Stimulated activated CD8-positive, alpha-beta memory T cell treated with anti-CD3 and anti-CD28 coated beads, Interleukin-12 subunit alpha, Interleukin-12 subunit beta, amount 100 ng/mL, for 1 hour (primary cell): ENCODE results near the gene TSHR.
"Not testable (repeated sequence)": the region's sequence is repeated elsewhere in the genome, so short reads cannot be mapped to it uniquely, and the experiment has no call there.

Source experiments
- DNase-seq: peaks from one replicate; pipeline ENCODE4 v3.0.0-alpha.2; 2020; ENCODE audit warnings: low read depth

Gene TSHR

DNA sequence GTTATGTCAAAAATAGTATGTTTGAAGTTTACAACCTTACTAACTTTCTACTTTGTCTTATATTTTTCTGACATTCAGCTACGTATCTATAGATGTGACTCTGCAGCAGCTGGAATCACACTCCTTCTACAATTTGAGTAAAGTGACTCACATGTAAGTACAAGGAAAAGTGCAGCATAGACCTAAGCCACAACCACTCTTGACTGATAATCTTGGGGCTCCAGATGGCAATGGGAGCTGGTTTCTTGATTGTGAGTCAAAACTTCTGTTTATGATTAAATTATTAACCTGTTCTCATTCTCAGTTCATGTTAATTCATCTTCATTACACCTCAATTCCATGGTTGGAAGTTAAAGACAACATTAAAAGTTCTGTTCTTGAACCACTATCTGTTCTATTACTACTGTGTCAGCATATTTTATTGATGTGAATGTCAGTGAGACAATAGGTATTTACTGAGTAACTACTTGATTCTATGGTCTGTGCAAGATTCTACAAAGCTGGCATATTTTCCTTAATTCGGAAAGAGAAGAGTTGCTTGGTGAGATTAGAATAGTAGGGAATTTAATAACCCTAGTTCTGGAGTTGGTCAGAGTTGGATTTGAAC lies 112.9 kb downstream of the TSHR start:
- no peak for DNase-seq

DNA sequence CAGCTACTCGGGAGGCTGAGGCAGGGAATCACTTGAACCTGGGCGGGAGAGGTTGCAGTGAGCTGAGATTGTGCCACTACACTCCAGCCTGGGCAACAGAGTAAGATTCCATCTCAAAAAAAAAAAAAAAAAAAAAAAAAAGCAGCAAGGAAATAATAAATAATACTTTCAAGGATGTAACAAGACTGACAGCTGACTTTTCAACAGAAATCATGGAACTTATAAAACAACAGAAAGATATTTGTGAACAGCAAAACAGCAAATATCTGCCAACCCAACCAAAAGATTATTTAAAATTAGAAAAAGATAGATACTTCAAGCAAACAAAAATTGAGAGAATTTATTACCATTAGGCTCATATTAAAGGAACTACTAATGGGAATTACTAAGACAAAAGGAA lies 115.1 kb downstream of the TSHR start:
- no peak for DNase-seq

DNA sequence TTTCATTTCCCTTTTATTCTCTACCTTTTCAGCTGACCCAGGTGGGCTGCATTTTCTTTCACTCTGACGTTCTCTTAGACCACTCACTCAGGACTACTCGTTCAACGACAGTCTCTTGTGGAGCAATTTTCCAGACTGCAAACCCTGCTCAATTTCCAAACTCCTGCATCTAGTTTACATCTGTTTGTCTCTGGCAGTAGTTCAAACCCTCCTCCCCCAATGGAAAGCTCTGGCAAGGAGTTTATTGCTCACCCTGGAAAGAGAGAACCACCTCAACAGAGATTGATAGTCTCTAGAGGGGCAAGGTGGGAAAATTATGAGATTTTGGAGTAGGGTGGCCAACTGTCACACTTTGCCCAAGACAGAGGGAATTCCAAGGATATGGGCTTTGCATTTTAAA lies 130.2 kb downstream of the TSHR start:
- no peak for DNase-seq

DNA sequence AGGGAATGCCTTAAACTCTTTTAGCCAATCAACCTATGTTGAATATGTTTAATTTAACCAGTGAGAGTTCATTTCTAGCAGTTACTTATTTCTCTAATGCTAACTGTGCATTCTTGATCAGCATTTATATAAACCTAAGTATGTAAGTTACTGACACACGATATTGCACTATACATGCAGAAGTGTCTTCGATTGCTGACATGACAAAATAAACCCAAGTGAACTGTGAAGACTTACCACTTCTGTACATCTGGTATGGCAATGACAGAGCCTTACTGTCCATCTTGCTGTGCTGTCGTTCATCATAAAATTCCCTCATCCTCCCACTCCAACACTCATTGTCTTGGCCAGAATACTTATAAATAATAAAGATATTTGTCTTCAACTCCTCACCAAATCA lies 131.8 kb downstream of the TSHR start:
- DNase-seq: no peak

DNA sequence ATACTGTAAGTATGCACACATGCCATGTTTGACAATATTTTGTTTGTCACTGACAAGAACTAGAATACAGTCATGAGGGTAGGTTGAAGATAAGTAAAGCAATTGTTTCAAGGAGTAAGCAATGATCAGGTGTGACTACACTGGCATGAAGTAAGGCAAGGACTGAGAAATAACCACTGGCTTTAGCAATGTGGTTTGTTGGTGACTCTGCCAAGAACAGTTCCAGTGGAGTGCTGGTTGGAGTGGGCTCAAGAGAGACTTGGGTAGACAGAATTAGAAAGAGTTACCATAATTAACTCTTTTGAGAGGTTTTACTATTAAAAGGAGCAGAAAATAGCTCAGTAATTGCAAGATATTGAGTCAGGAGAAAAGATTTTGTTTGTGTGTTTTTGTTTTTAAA lies 135.7 kb downstream of the TSHR start:
- no peak for DNase-seq

DNA sequence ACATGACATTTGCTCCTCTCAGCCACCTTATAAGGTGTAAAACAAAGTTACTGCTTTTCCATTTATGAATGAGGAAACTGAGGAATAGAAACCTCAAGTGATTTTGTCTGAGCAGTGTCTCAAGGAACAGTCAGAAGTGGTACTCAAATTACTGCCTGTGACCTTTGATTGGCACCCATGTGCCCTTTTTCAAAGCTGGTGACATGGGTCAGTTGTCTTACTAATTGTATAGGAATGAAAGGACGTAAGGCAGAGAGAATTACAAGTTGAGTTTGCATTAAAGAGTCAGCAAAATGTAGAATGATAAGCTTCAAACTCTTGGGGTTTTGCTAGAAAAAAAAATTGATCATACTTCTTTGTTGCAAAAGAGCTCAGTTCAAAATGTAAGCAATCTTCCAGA lies 136.2 kb downstream of the TSHR start:
- no peak for DNase-seq

DNA sequence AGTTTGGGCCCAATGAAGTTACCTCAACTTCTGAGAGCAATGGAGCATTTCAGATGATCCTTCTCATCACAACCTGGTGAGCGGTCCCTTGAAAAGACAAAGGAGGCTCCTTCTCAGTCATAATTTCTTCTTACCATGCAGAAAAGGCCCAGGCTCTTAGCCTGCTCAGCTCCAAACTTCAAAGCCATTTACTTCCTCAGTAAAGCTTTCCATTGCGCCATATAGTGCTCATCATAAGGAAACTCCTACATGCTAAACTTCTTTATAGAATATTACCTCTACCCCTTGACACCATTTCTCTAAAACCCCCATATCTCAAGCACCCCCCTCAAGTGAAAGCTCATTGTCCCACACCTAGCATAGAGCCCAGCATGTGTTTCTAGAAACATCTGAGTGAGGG lies 138.2 kb downstream of the TSHR start:
- DNase-seq: no peak

DNA sequence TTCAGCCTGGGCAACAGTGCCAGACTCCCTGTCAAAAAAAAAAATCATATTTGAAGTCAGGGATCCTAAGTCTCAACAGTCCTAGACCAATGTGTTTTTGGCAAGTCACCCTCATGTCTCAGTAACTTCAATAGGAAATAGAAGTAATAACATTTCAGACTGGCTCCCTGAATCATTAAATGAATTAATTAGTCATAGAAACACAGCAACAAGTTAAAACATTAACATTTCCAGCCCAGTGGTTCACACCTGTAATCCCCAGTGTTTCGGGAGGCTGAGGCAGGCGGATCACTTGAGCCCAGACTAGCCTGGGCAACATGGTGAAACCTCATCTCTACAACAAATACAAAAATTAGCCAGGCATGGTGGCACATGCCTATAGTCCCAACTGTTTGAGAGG lies 140.1 kb downstream of the TSHR start:
- no peak for DNase-seq

DNA sequence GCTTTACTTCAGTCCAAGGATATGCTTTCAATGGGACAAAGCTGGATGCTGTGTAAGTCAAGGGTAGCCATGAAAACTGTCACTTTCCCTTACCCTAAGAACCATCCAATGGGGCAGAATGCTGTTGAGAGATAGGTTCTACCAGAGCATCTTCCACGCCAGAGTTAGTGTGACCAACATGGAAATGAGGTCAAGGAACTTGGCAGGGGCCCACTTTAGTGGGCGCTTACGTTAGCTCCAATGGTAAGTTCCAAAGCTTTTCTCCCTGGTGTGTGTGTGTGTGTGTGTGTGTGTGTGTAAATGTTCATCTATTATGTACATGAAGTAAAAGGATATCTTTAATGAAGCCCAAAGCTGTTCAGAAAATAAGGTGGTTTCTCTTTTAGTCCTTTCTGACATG lies 141.2 kb downstream of the TSHR start:
- no peak for DNase-seq

DNA sequence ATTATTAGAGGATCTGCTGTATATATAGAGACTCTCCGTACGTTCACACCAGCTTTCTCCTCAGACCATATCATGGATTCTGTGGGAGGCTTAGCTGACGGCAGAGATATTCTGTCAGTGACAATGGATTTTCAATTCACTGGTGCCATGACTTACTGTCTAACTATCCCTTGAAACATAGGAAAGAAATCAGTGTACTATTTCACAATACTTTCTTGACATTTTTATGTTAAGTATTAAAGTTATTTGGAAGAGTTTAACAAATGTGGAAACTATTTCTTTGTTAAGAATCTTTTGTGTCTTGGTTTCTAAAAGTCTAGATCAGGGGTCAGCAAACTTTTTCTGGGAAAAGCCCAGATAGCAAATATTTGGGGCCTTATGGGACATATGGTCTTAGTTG lies 146.8 kb downstream of the TSHR start:
- no peak for DNase-seq

DNA sequence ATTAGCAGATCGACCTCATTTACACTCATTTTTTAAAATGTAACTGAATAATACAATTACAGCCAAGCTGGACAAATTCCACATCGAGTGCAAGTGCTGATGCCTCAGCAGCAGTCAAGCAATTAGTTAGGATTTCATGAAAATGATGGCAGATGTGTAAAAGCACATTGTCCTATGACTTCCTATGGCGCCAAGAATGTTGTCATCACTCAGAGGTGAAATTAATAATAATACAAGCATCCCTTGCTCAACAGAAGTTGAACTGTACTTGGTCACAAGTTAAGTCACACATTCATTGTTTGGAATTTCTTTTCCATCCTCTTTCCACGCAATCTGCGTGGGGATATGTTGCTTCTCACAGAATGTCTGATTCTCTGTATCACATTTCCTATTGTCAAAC lies 148.0 kb downstream of the TSHR start:
- DNase-seq: no peak

DNA sequence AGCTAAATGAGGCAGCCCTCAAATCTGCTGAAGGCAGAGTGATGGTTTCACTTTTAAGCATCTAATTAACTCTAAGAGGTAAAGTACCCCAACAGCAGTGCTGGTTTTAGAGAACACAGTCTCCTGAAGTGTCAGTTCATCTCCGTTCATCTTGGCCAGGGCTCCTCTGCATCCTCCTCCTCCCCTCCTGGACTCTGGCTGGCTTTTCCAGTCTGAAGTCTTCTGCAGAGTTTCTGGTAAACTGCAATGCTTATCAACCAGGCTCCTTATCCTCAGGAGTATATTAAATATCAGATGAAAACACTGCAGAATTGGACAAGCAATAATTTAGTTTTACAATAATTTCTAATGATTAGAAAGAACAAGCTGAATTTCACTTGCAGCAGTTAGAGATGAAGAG lies 150.0 kb downstream of the TSHR start:
- no peak for DNase-seq

DNA sequence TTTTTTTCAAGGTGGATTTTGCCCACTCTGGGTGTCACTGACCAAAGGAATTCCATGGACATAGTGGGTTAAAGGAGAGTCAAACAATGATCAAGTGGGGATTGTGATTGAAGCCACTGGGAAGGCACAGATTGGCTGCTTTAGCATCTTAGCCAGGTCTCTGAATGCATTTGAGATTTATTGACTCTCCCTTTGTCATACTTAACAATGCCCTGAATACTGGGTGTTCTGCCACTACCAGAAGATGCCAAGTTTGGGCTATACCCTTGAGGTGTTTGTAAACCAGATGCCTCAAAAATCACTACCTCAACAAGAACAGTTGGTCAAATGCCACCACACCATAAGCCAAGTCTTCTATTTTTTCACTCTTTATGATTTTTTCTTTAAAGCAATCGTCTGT lies 150.5 kb downstream of the TSHR start:
- DNase-seq: no peak

DNA sequence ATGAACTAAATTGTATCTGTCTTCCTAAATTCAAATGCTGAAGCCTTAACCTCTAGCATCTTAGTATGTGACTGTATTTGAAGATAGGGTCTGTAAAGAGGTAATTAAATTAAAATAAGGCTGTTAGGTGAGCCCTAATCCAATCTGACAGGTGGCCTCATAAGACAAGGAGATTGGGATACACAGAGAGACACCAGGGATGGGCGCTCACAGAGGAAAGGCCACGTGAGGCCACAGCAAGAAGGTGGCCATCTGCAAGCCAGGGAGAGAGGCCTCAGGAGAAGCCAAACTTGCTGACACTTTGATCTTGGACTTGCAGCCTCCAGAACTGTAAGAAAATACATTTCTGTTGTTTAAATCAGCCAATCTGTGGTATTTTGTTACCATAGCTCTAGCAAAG lies 154.8 kb downstream of the TSHR start:
- no peak for DNase-seq

DNA sequence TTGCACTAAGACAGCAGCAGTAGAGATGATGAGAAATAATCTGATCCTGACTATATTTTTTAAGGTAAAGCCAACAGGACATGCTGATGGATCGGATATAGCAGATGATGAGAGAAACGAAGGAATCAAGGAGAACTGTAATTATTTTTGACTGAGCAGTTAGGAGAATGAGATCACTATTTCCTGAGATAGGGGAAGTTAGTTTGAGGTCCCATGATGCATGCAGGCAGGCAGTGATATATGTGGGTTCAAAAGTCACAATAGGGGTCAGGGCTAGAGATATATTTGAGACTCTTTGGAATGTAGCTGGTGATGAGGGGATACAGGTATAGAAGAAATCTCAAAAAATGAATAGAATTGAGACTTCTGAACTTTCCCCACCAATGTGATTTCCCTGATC lies 157.8 kb downstream of the TSHR start:
- DNase-seq: no peak

DNA sequence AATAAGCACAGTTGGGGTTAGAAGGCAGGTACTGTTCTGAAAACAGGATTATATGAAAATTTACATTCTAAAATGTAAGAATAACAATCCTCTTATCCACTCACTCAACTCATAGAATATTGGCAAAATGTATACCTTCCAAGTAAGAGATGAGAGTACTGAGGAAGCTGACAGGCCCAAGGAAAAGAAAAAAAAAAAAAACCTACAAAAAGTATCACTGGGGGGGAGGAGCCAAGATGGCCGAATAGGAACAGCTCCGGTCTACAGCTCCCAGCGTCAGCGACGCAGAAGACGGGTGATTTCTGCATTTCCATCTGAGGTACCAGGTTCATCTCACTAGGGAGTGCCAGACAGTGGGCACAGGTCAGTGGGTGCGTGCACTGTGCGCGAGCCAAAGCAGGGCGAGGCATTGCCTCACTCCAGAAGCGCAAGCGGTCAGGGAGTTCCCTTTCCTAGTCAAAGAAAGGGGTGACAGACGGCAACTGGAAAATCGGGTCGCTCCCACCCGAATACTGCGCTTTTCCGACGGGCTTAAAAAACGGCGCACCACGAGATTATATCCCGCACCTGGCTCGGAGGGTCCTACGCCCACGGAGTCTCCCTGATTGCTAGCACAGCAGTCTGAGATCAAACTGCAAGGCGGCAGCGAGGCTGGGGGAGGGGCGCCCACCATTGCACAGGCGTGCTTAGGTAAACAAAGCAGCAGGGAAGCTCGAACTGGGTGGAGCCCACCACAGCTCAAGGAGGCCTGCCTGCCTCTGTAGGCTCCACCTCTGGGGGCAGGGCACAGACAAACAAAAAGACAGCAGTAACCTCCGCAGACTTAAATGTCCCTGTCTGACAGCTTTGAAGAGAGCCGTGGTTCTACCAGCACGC lies 158.8 kb downstream of the TSHR start:
- DNase-seq: not testable (repeated sequence)

DNA sequence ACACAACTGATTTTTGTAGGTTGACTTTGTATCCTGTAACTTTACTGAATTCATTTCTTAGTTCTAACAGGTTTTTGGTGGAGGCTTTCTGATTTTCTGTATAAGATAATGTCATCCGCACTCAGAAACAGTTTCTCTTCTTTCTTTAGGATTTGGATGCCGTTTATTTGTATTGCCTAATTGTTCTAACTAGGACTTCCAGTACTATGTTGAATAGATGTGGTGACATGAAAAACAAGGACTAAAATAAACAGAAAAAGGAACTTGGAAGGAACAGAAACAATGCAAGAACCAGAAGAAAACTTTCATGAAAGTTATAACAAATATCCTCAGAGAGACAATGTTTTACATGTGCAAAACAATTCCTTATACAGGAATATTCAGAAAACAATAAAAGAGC lies 165.1 kb downstream of the TSHR start:
- DNase-seq: no peak

DNA sequence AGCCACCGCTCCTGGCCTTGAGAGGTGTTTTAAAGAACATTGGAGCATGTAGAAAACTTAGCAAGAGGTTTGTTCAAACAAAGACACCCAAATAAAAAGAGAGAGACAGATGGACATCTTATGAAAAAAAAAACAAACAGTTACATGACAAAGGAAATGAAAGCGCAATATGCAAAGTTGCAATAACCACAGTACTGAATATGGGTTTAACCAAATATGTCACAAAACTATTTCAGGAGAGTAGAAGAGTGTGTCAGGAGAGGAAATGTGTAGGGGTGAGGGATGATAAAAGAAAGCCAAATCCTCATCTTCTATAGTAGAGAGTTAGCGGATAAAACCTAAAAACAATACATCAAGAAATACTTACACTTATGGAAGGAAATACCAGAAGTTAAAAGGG lies 166.9 kb downstream of the TSHR start:
- no peak for DNase-seq

DNA sequence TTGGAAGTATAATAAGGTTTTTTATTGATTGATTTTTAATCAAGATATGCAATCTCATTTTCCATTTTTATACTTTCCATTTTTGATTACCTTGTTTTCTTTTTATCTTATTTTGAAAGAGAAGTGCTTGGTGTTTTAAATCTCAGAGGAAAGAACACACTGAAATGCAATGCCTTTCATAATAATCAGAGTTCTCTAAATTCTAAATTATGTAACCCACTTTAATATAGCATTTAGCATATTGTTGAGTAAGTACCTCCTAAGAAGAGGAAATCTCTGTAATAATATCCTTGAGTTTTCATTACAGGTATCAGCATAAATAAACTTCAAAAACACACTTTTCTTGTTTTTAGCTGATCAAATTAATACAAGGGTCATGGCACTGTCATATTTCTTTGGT lies 168.4 kb downstream of the TSHR start:
- DNase-seq: no peak

DNA sequence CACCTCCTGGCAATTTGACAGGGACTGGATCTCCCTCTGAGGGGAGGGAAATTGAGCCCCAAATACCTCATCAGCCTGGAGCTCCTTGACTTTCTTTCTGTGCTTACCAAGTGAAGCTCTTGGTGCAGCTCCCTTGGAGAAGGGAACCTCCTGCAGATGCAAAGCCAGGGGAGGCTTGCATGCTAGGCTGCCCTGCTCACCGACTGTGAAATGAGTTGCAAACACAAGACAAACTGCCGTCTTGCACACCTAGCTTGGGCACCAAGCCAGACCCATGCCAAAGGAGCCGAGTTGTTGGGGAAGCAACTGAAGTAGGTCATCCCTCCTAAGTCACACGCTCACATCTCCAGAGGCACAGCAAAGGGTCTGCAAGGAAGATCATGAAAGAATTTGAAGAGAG lies 170.1 kb downstream of the TSHR start:
- DNase-seq: no peak

DNA sequence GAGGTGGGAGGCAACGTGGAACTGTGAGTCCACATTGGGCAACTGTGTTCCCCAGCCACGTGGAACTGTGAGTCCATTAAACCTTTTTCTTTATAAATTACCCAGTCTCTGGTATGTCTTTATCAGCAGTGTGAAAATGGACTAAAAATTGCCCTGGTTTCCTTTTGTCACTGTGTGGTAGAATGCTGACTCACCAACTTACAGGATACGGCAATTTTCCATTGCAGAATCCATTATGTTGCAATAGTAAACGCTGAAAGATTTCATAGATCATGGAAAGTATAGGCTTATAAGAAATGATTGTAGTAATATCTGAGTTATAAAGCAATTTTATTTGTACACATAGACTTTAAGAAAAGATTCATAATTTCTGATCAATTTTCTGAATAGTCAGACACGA lies 172.4 kb downstream of the TSHR start:
- DNase-seq: no peak

DNA sequence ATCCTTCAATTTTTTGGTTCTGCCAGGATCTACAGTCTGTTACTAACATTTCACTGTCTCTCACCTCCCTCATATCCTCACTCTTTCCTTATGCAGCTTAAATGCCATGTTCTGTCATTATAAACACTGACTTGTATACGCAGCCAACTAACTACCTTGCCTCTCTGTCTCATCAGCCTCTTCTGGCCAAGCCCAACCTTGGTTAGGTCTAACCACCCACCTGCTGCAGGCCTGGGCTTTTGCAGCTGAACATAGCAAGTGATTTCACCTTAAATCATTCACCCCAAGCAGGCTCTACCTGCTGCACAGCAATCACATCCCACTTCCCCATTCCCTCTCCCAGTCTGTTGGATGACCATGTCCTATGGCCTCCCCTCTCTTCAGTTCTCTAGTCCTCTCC lies 173.8 kb downstream of the TSHR start:
- DNase-seq: no peak

DNA sequence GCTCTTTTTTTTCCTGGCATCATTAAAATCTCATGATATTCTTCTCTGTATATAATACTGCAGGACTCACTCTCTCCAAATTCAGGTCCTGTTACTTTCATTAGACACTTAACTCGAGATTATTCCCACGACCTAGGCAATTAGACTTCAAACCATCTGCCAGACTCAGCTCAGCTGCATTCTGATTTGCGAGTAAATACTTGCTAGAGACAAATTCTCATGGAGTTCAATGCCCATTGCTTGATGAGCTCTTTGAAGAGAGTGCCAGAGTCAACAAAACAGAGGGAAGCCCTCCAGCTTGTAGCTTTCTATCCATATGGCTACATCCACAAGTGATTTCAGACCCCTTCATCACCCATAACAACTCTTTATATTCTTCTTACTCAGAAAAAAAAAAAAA lies 177.0 kb downstream of the TSHR start:
- no peak for DNase-seq

DNA sequence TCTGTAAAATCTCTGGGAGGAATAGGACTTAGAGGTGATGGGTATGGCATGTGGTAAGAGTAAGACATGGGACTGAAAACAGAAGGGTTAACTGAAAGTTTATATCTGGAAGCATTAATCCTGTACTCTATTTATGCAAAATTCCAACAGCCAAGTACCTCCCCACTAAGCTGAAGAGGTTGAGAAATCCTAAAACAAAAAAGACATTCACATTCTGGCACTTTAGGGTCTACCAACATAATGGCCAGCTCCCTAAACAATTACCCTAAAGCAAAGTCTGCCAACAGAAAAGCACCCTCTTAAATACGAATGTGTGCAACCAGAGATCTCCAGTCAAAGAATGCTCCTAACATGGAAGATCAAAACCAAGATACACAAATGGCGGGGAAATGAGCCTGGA lies 178.0 kb downstream of the TSHR start:
- DNase-seq: no peak
